ENCODE data around the gene RUSC2.
"Not testable (repeated sequence)": the region's sequence is repeated elsewhere in the genome, so short reads cannot be mapped to it uniquely, and the experiment has no call there.

Gene RUSC2

GRCh38 chr9:35477211-35477855 lies 12.6 kb upstream of the RUSC2 start:
- H3K36me3 ChIP-seq (ENCODE audit: control insufficient read depth, insufficient read depth, low read length); H3K9me3 ChIP-seq (ENCODE audit: control insufficient read depth, insufficient read depth, low read length); H3K4me3 ChIP-seq (ENCODE audit: low read depth, low read length); H3K9ac ChIP-seq (ENCODE audit: low read depth, low read length); H3K27me3 ChIP-seq (ENCODE audit: control insufficient read depth, insufficient read depth, low read length); H3K4me1 ChIP-seq (ENCODE audit: control insufficient read depth, insufficient read depth, low read length); H3K27ac ChIP-seq (ENCODE audit: low read depth, low read length): not testable (repeated sequence)

- Histone ChIP-seq H3K4me3 (ENCODE audit: low read depth, low read length) (no peak overlapping the region), H3K36me3 (ENCODE audit: control insufficient read depth, insufficient read depth, low read length) (no peaks in the 10 kb centered on the region), H3K9ac (ENCODE audit: low read depth, low read length) (no peak overlapping the region), H3K27me3 (ENCODE audit: control insufficient read depth, insufficient read depth, low read length) (no peaks in the 10 kb centered on the region), H3K9me3 (ENCODE audit: control insufficient read depth, insufficient read depth, low read length) (no peaks in the 10 kb centered on the region), H3K27ac (ENCODE audit: low read depth, low read length) (no peak overlapping the region), H3K4me1 (ENCODE audit: control insufficient read depth, insufficient read depth, low read length) (no peaks in the 10 kb centered on the region)
Measured at GRCh38 chr9:35478871-35479270, 11.0 kb upstream of the RUSC2 start.

GRCh38 chr9:35481347-35481975 lies 8.4 kb upstream of the RUSC2 start:
- Histone ChIP-seq H3K4me1 (ENCODE audit: control insufficient read depth, insufficient read depth, low read length) (no peaks in the 10 kb centered on the region), H3K27me3 (ENCODE audit: control insufficient read depth, insufficient read depth, low read length) (no peaks in the 10 kb centered on the region), H3K9me3 (ENCODE audit: control insufficient read depth, insufficient read depth, low read length) (no peaks in the 10 kb centered on the region), H3K27ac (ENCODE audit: low read depth, low read length) (no peak overlapping the region), H3K4me3 (ENCODE audit: low read depth, low read length) (no peak overlapping the region), H3K36me3 (ENCODE audit: control insufficient read depth, insufficient read depth, low read length) (no peaks in the 10 kb centered on the region), H3K9ac (ENCODE audit: low read depth, low read length) (no peak overlapping the region)

GRCh38 chr9:35482071-35482470 lies 7.8 kb upstream of the RUSC2 start:
- no peaks in the 10 kb centered on the region for H3K36me3 ChIP-seq (ENCODE audit: control insufficient read depth, insufficient read depth, low read length)
- no peak overlapping the region for H3K27ac ChIP-seq (ENCODE audit: low read depth, low read length)
- no peaks in the 10 kb centered on the region for H3K27me3 ChIP-seq (ENCODE audit: control insufficient read depth, insufficient read depth, low read length)
- no peak overlapping the region for H3K4me3 ChIP-seq (ENCODE audit: low read depth, low read length)
- no peak overlapping the region for H3K9ac ChIP-seq (ENCODE audit: low read depth, low read length)
- no peaks in the 10 kb centered on the region for H3K4me1 ChIP-seq (ENCODE audit: control insufficient read depth, insufficient read depth, low read length)
- H3K9me3 ChIP-seq (ENCODE audit: control insufficient read depth, insufficient read depth, low read length): no peaks in the 10 kb centered on the region

GRCh38 chr9:35484406-35484805 lies 5.5 kb upstream of the RUSC2 start:
- H3K9ac ChIP-seq (ENCODE audit: low read depth, low read length): no peak overlapping the region
- peaks cover 7% of the 10 kb centered on the region for H3K4me1 ChIP-seq (ENCODE audit: control insufficient read depth, insufficient read depth, low read length)
- no peak overlapping the region for H3K4me3 ChIP-seq (ENCODE audit: low read depth, low read length)
- H3K27me3 ChIP-seq (ENCODE audit: control insufficient read depth, insufficient read depth, low read length): no peaks in the 10 kb centered on the region
- H3K9me3 ChIP-seq (ENCODE audit: control insufficient read depth, insufficient read depth, low read length): no peaks in the 10 kb centered on the region
- no peaks in the 10 kb centered on the region for H3K36me3 ChIP-seq (ENCODE audit: control insufficient read depth, insufficient read depth, low read length)
- H3K27ac ChIP-seq (ENCODE audit: low read depth, low read length): no peak overlapping the region

- no peaks in the 10 kb centered on the region for H3K27me3 ChIP-seq (ENCODE audit: control insufficient read depth, insufficient read depth, low read length)
- H3K9me3 ChIP-seq (ENCODE audit: control insufficient read depth, insufficient read depth, low read length): no peaks in the 10 kb centered on the region
- H3K27ac ChIP-seq (ENCODE audit: low read depth, low read length): no peak overlapping the region
- peaks cover 12% of the 10 kb centered on the region for H3K4me1 ChIP-seq (ENCODE audit: control insufficient read depth, insufficient read depth, low read length)
- H3K36me3 ChIP-seq (ENCODE audit: control insufficient read depth, insufficient read depth, low read length): no peaks in the 10 kb centered on the region
- no peak overlapping the region for H3K4me3 ChIP-seq (ENCODE audit: low read depth, low read length)
- H3K9ac ChIP-seq (ENCODE audit: low read depth, low read length): no peak overlapping the region
Measured at GRCh38 chr9:35487081-35487480, 2.8 kb upstream of the RUSC2 start.

- Histone ChIP-seq H3K36me3 (ENCODE audit: control insufficient read depth, insufficient read depth, low read length) (no peaks in the 10 kb centered on the region), H3K4me1 (ENCODE audit: control insufficient read depth, insufficient read depth, low read length) (peaks cover 12% of the 10 kb centered on the region), H3K27ac (ENCODE audit: low read depth, low read length) (no peak overlapping the region), H3K9me3 (ENCODE audit: control insufficient read depth, insufficient read depth, low read length) (no peaks in the 10 kb centered on the region), H3K9ac (ENCODE audit: low read depth, low read length) (no peak overlapping the region), H3K27me3 (ENCODE audit: control insufficient read depth, insufficient read depth, low read length) (no peaks in the 10 kb centered on the region), H3K4me3 (ENCODE audit: low read depth, low read length) (no peak overlapping the region)
Measured at GRCh38 chr9:35488021-35488420, 1.9 kb upstream of the RUSC2 start.

GRCh38 chr9:35488566-35489312 lies 1.2 kb upstream of the RUSC2 start:
- Histone ChIP-seq H3K4me3 (ENCODE audit: low read depth, low read length) (peak overlapping the region; percentile 80), H3K4me1 (ENCODE audit: control insufficient read depth, insufficient read depth, low read length) (peaks cover 12% of the 10 kb centered on the region), H3K9ac (ENCODE audit: low read depth, low read length) (peak overlapping the region; percentile 19; the same call in 1 of the 2 replicates), H3K36me3 (ENCODE audit: control insufficient read depth, insufficient read depth, low read length) (no peaks in the 10 kb centered on the region), H3K27me3 (ENCODE audit: control insufficient read depth, insufficient read depth, low read length) (no peaks in the 10 kb centered on the region), H3K27ac (ENCODE audit: low read depth, low read length) (peak overlapping the region; percentile 93), H3K9me3 (ENCODE audit: control insufficient read depth, insufficient read depth, low read length) (no peaks in the 10 kb centered on the region)

GRCh38 chr9:35490155-35490909 lies 421 bp downstream of the RUSC2 start:
- Histone ChIP-seq H3K27me3 (ENCODE audit: control insufficient read depth, insufficient read depth, low read length) (no peaks in the 10 kb centered on the region), H3K9ac (ENCODE audit: low read depth, low read length) (peak overlapping the region; percentile 16; the same call in 1 of the 2 replicates), H3K36me3 (ENCODE audit: control insufficient read depth, insufficient read depth, low read length) (no peaks in the 10 kb centered on the region), H3K9me3 (ENCODE audit: control insufficient read depth, insufficient read depth, low read length) (no peaks in the 10 kb centered on the region), H3K4me1 (ENCODE audit: control insufficient read depth, insufficient read depth, low read length) (peaks cover 12% of the 10 kb centered on the region), H3K27ac (ENCODE audit: low read depth, low read length) (peak overlapping the region; percentile 50), H3K4me3 (ENCODE audit: low read depth, low read length) (peak overlapping the region; percentile 80)

- H3K4me1 ChIP-seq (ENCODE audit: control insufficient read depth, insufficient read depth, low read length): peaks cover 12% of the 10 kb centered on the region
- peak overlapping the region; percentile 50 for H3K27ac ChIP-seq (ENCODE audit: low read depth, low read length)
- no peaks in the 10 kb centered on the region for H3K36me3 ChIP-seq (ENCODE audit: control insufficient read depth, insufficient read depth, low read length)
- no peaks in the 10 kb centered on the region for H3K9me3 ChIP-seq (ENCODE audit: control insufficient read depth, insufficient read depth, low read length)
- no peak overlapping the region for H3K9ac ChIP-seq (ENCODE audit: low read depth, low read length)
- H3K4me3 ChIP-seq (ENCODE audit: low read depth, low read length): peak overlapping the region; percentile 80
- H3K27me3 ChIP-seq (ENCODE audit: control insufficient read depth, insufficient read depth, low read length): no peaks in the 10 kb centered on the region
Measured at GRCh38 chr9:35490910-35491465, 1.1 kb downstream of the RUSC2 start.

All from HUES48 (cell line).